Liver (tissue), 9 donors: Measurements from ENCODE around the gene ZFAND3. TPM values are rescaled to one million over a fixed set of nuclear protein-coding genes. Genes with fewer than 3 reads are reported as not detected.

ENCODE experiments used
- DNase-seq: peaks from one replicate; pipeline ENCODE4 v3.0.0-alpha.2; 2017; ENCODE audit warnings: low spot score
- H3K27ac ChIP-seq, 2 donors: one replicate each; pipeline ENCODE4 v1.7.0; 2013; ENCODE audit warnings: inconsistent platforms in 2 of 2, low read length in 2 of 2, control low read depth in 1 of 2, low read depth in 1 of 2, mild to moderate bottlenecking in 1 of 2
- H3K27me3 ChIP-seq, 4 donors: one replicate each; pipeline versions ENCODE4 v1.6.1 to v1.7.0; 2013; ENCODE audit warnings: low read length in 3 of 4, inconsistent platforms in 1 of 4, mild to moderate bottlenecking in 1 of 4, moderate library complexity in 1 of 4; ENCODE audit not compliant: control insufficient read depth in 4 of 4, insufficient read depth in 4 of 4
- H3K36me3 ChIP-seq, 4 donors: one replicate each; pipeline versions ENCODE4 v1.6.1 to v1.7.0; 2013; ENCODE audit warnings: low read length in 3 of 4, mild to moderate bottlenecking in 3 of 4, low read depth in 1 of 4, moderate library complexity in 1 of 4; ENCODE audit not compliant: control insufficient read depth in 4 of 4, insufficient read depth in 3 of 4
- H3K4me1 ChIP-seq, 4 donors: one replicate each; pipeline versions ENCODE4 v1.6.1 to v1.7.0; 2013; ENCODE audit warnings: low read length in 3 of 4, mild to moderate bottlenecking in 3 of 4, moderate library complexity in 1 of 4; ENCODE audit not compliant: control insufficient read depth in 4 of 4, insufficient read depth in 4 of 4
- H3K4me3 ChIP-seq, 3 donors: one replicate each; pipeline versions ENCODE4 v1.6.1 to v1.7.0; 2013; ENCODE audit warnings: low read length in 3 of 3, control low read depth in 1 of 3, low read depth in 1 of 3, mild to moderate bottlenecking in 1 of 3
- H3K9ac ChIP-seq, 2 donors: one replicate each; pipeline ENCODE4 v1.7.0; 2013; ENCODE audit warnings: low read length in 2 of 2, mild to moderate bottlenecking in 2 of 2, moderate library complexity in 2 of 2, control low read depth in 1 of 2, low read depth in 1 of 2
- H3K9me3 ChIP-seq, 4 donors: one replicate each; pipeline versions ENCODE4 v1.6.1 to v1.7.0; 2013; ENCODE audit warnings: low read length in 3 of 4; ENCODE audit not compliant: control insufficient read depth in 4 of 4
- ATF3 ChIP-seq: IDR thresholded peaks from 2 replicates; pipeline ENCODE4 v1.6.1; 2016; ENCODE audit warnings: antibody characterized with exemption
- CTCF ChIP-seq: fragments of 150-350 bp; IDR thresholded peaks from 2 replicates; pipeline ENCODE4 v1.5.1; 2017; ENCODE audit warnings: improper control_type of control experiment, low read depth, low read length; ENCODE audit not compliant: missing input control
- EGR1 ChIP-seq, 2 donors: IDR thresholded peaks; 2 replicates each; pipeline ENCODE4 v1.6.1; 2016 to 2018; ENCODE audit warnings: antibody characterized with exemption in 2 of 2, low read depth in 2 of 2
- FOXA1 ChIP-seq: IDR thresholded peaks from 2 replicates; pipeline ENCODE4 v1.6.1; 2016; ENCODE audit warnings: antibody characterized with exemption
- FOXA2 ChIP-seq: IDR thresholded peaks from 2 replicates; pipeline ENCODE4 v1.6.1; 2016; ENCODE audit warnings: antibody characterized with exemption
- GABPA ChIP-seq, 2 donors: IDR thresholded peaks in 1 of 2; conservative IDR thresholded peaks in 1 of 2; 2 replicates each; pipeline ENCODE4 v1.6.1; 2016; ENCODE audit warnings: antibody characterized with exemption in 2 of 2, mild to moderate bottlenecking in 1 of 2, moderate library complexity in 1 of 2
- HNF4A ChIP-seq, 2 donors: conservative IDR thresholded peaks; 2 replicates each; pipeline ENCODE4 v1.6.1; 2016; ENCODE audit warnings: antibody characterized with exemption in 2 of 2, mild to moderate bottlenecking in 2 of 2
- HNF4G ChIP-seq: IDR thresholded peaks from 2 replicates; pipeline ENCODE4 v1.6.1; 2016; ENCODE audit warnings: antibody characterized with exemption
- MAX ChIP-seq: IDR thresholded peaks from 2 replicates; pipeline ENCODE4 v1.6.1; 2016; ENCODE audit warnings: antibody characterized with exemption
- NR2F2 ChIP-seq: IDR thresholded peaks from 2 replicates; pipeline ENCODE4 v1.6.1; 2016; ENCODE audit warnings: antibody characterized with exemption
- REST ChIP-seq: IDR thresholded peaks from 2 replicates; pipeline ENCODE4 v1.6.1; 2016; ENCODE audit warnings: antibody characterized with exemption, mild to moderate bottlenecking
- RXRA ChIP-seq, 2 donors: IDR thresholded peaks; 2 replicates each; pipeline ENCODE4 v1.6.1; 2017 to 2018; ENCODE audit warnings: antibody characterized with exemption in 2 of 2, mild to moderate bottlenecking in 1 of 2
- SP1 ChIP-seq: IDR thresholded peaks from 2 replicates; pipeline ENCODE4 v1.6.1; 2018; ENCODE audit warnings: antibody characterized with exemption, mild to moderate bottlenecking
- TAF1 ChIP-seq: conservative IDR thresholded peaks from 2 replicates; pipeline ENCODE4 v1.6.1; 2016; ENCODE audit warnings: antibody characterized with exemption, mild to moderate bottlenecking
- YY1 ChIP-seq: IDR thresholded peaks from 2 replicates; pipeline ENCODE4 v1.6.1; 2016; ENCODE audit warnings: antibody characterized with exemption, mild to moderate bottlenecking
- ZBTB33 ChIP-seq: IDR thresholded peaks from 2 replicates; pipeline ENCODE4 v1.6.1; 2016; ENCODE audit warnings: antibody characterized with exemption
- WGBS: extraction: QIAGEN DNeasy Blood & Tissue Kit; methylation state at CpG from one replicate; pipeline ENCODE4 v1.1.7; 2013; 5-methylcytosine and 5-hydroxymethylcytosine counted together
- polyA plus RNA-seq, 2 donors: library from polyadenylated mRNA; stranded (reverse) in 1 of 2; unstranded in 1 of 2; fragments of 200-250 nt in 1 of 2; fragments of >200 nt in 1 of 2; fragmentation: Nextera tagmentation in 1 of 2; extraction: Ambion mirVana in 1 of 2; gene quantifications; one replicate each; pipeline versions ENCODE4 v1.2.1 to v1.2.3, GENCODE V29; 2013 to 2015
- total RNA-seq, 2 donors: library from RNA; depleted of rRNA; stranded (reverse); fragments of >200 nt; gene quantifications; one replicate each; pipeline ENCODE4 v1.2.3, GENCODE V29; 2014
- donor health status: healthy.
- donor health status: healthy.
- donor health status: healthy.
- donor health status: healthy.
- donor health status: healthy.

Gene ZFAND3
- total and polyA plus RNA-seq, 4 donors: 7.7 to 37.5 (median 23.1) TPM

- no peak for TF ChIP-seq ZBTB33
- no peak for TF ChIP-seq GABPA (IDR thresholded peaks at IDR 0.05 in 1 of 2, conservative IDR thresholded peaks at IDR 0.05 in 1 of 2)
- TF ChIP-seq MAX: no peak
- no peak for TF ChIP-seq SP1
- TF ChIP-seq HNF4A (conservative IDR thresholded peaks at IDR 0.05): no peak
- no peak for TF ChIP-seq FOXA2
These were observed 42.9 kb downstream of the ZFAND3 start (continued) for GRCh38 chr6:37862430-37862829.

- Histone ChIP-seq H3K9ac (no peak overlapping the region), H3K36me3 (no peaks in the 10 kb centered on the region), H3K27me3 (no peaks in the 10 kb centered on the region), H3K4me1 (peaks cover 0 to 31% (median 13%) of the 10 kb centered on the region in 4 donors), H3K27ac (no peak overlapping the region), H3K4me3 (no peak overlapping the region), H3K9me3 (no peaks in the 10 kb centered on the region)
- DNase-seq: no peak
- 58% methylated on average over 2 of the region's 2 CpGs for WGBS
- TF ChIP-seq HNF4G: no peak
- TF ChIP-seq RXRA (IDR thresholded peaks at IDR 0.05): no peak
- no peak for TF ChIP-seq EGR1 (IDR thresholded peaks at IDR 0.05; ENCODE audit: low read depth in 2 of 2)
- no peak for TF ChIP-seq YY1
- TF ChIP-seq HNF4A (conservative IDR thresholded peaks at IDR 0.05): no peak
- TF ChIP-seq ATF3: no peak
- TF ChIP-seq TAF1: no peak
- TF ChIP-seq MAX: no peak
- no peak for TF ChIP-seq REST
- TF ChIP-seq NR2F2: no peak
- TF ChIP-seq CTCF: no peak
- TF ChIP-seq FOXA1: no peak
These were observed 43.5 kb downstream of the ZFAND3 start for GRCh38 chr6:37862992-37863391.
